ENCODE measurements around the gene F12.

GRCh38 chr5:177457852-177458681 is 48.7 kb upstream of the F12 start:
- TF ChIP-seq, protein P1, sequence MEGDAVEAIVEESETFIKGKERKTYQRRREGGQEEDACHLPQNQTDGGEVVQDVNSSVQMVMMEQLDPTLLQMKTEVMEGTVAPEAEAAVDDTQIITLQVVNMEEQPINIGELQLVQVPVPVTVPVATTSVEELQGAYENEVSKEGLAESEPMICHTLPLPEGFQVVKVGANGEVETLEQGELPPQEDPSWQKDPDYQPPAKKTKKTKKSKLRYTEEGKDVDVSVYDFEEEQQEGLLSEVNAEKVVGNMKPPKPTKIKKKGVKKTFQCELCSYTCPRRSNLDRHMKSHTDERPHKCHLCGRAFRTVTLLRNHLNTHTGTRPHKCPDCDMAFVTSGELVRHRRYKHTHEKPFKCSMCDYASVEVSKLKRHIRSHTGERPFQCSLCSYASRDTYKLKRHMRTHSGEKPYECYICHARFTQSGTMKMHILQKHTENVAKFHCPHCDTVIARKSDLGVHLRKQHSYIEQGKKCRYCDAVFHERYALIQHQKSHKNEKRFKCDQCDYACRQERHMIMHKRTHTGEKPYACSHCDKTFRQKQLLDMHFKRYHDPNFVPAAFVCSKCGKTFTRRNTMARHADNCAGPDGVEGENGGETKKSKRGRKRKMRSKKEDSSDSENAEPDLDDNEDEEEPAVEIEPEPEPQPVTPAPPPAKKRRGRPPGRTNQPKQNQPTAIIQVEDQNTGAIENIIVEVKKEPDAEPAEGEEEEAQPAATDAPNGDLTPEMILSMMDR (IDR thresholded peaks at IDR 0.05 in 4 of 5, conservative IDR thresholded peaks at IDR 0.05 in 1 of 5), result no peak
- no peak for TF ChIP-seq POLR2A (IDR thresholded peaks at IDR 0.05)

All from gastrocnemius medialis (tissue), 4 donors.